ENCODE data around the gene PHYH. TPM values are rescaled to one million over a fixed set of nuclear protein-coding genes. Genes with fewer than 3 reads are reported as not detected.

PHYH gene
- total and polyA plus RNA-seq, 2 of the 4 experiments (the other 2 are of a cell fraction): 10.9 to 13.4 TPM

DNA sequence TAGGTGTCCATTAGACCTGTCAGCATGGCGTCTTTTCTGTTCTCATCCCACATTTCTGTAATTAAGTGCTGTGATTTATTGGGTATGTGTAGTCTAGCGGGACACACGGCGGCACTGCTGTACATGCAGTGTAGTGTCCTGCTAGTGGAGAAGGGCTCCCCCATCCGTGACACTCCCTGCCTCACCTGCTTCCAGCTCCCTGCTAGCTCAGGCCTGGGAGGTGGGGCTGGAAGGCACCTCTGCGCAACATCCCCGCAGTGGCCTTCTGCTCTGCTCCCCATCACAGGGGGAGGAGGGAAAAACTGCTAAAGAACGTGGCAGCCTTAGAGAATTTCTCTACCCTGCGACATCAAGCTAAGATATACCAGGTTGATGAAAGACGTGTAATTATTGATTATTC lies 28.7 kb upstream of the PHYH start:
- Histone ChIP-seq H3K4me1 (ENCODE audit: control insufficient read depth, insufficient read depth, low read length) (no peaks in the 10 kb centered on the region), H3K23ac (ENCODE audit: low read depth, low read length) (no peak overlapping the region), H3K9ac (ENCODE audit: low read depth, low read length) (no peak overlapping the region), H3K9me3 (ENCODE audit: control insufficient read depth, insufficient read depth, low read length) (no peaks in the 10 kb centered on the region), H3K18ac (ENCODE audit: low read depth, low read length) (no peak overlapping the region), H2AK9ac (replicated peaks; ENCODE audit: low read depth, low read length, poor library complexity) (peak overlapping the region; percentile 15), H3K4me3 (ENCODE audit: insufficient read depth, low read depth, low read length) (no peak overlapping the region), H2BK15ac (ENCODE audit: low read depth, low read length) (no peak overlapping the region), H4K5ac (ENCODE audit: low read depth, low read length) (no peak overlapping the region), H2AK5ac (ENCODE audit: low read depth, low read length) (no peak overlapping the region), H3K36me3 (ENCODE audit: control insufficient read depth, insufficient read depth, low read length) (peaks cover 50% of the 10 kb centered on the region), H3K27ac (ENCODE audit: insufficient read depth, low read length) (no peak overlapping the region), H3K79me1 (ENCODE audit: low read depth in 1 of 2, low read length in 2 of 2) (peaks cover 2 to 13% of the 10 kb centered on the region in 2 experiments; a peak in 1 of 4 replicates), H3K56ac (ENCODE audit: extremely low read depth, insufficient read depth, low read length) (no peak overlapping the region), H4K8ac (ENCODE audit: low read depth in 2 of 2, low read length in 2 of 2) (no peak overlapping the region), H3K4me2 (ENCODE audit: low read depth, low read length) (no peak overlapping the region), H4K91ac (ENCODE audit: insufficient read depth, low read depth, low read length) (no peak overlapping the region), H3K4ac (ENCODE audit: low read depth, low read length) (no peak overlapping the region), H2BK5ac (ENCODE audit: low read depth, low read length, poor library complexity, severe bottlenecking) (no peak overlapping the region), H3K14ac (replicated peaks; ENCODE audit: low read depth, low read length) (no peak overlapping the region), H3K9me1 (ENCODE audit: insufficient read depth, low read length) (no peaks in the 10 kb centered on the region), H3K27me3 (ENCODE audit: control insufficient read depth, insufficient read depth, low read length) (no peaks in the 10 kb centered on the region), H2BK120ac (ENCODE audit: low read depth, low read length) (no peak overlapping the region), H4K20me1 (ENCODE audit: insufficient read depth, low read length) (no peaks in the 10 kb centered on the region), H2BK20ac (ENCODE audit: low read depth, low read length) (no peak overlapping the region), H2AFZ (replicated peaks; ENCODE audit: low read length, poor library complexity) (no peak overlapping the region)
- in situ Hi-C loops (cut with MboI; ENCODE audit: low sequenced_read_pairs) (no loop called here), intact Hi-C loops (cut with micrococcal nuclease) (no loop called here), dilution Hi-C loops (cut with HindIII; ENCODE audit: low sequenced_read_pairs, unreplicated experiment) (no loop called here)
- no TSS peak for BruUV-seq (replicated peaks)
- ATAC-seq (ENCODE audit: low read depth): no peak
- WGBS, 2 experiments (ENCODE audit: extremely low coverage in 2 of 2, insufficient read length in 1 of 2): no CpG with 5 or more reads among the region's 10 CpGs
- CTCF ChIA-PET: no interaction called here
- TF ChIP-seq RAD21 (IDR thresholded peaks at IDR 0.05; ENCODE audit: low read length): no peak
- TF ChIP-seq, protein P1, sequence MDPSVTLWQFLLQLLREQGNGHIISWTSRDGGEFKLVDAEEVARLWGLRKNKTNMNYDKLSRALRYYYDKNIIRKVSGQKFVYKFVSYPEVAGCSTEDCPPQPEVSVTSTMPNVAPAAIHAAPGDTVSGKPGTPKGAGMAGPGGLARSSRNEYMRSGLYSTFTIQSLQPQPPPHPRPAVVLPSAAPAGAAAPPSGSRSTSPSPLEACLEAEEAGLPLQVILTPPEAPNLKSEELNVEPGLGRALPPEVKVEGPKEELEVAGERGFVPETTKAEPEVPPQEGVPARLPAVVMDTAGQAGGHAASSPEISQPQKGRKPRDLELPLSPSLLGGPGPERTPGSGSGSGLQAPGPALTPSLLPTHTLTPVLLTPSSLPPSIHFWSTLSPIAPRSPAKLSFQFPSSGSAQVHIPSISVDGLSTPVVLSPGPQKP (IDR thresholded peaks at IDR 0.05; ENCODE audit: borderline replicate concordance, low read depth, low read length): no peak
- no peak for TF ChIP-seq SMC3 (IDR thresholded peaks at IDR 0.05; ENCODE audit: low read depth, low read length)
- TF ChIP-seq, protein P2, sequence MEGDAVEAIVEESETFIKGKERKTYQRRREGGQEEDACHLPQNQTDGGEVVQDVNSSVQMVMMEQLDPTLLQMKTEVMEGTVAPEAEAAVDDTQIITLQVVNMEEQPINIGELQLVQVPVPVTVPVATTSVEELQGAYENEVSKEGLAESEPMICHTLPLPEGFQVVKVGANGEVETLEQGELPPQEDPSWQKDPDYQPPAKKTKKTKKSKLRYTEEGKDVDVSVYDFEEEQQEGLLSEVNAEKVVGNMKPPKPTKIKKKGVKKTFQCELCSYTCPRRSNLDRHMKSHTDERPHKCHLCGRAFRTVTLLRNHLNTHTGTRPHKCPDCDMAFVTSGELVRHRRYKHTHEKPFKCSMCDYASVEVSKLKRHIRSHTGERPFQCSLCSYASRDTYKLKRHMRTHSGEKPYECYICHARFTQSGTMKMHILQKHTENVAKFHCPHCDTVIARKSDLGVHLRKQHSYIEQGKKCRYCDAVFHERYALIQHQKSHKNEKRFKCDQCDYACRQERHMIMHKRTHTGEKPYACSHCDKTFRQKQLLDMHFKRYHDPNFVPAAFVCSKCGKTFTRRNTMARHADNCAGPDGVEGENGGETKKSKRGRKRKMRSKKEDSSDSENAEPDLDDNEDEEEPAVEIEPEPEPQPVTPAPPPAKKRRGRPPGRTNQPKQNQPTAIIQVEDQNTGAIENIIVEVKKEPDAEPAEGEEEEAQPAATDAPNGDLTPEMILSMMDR (conservative IDR thresholded peaks at IDR 0.05; ENCODE audit: low read depth, low read length): no peak
- TF ChIP-seq FOS (IDR thresholded peaks at IDR 0.05; ENCODE audit: low read depth, low read length): no peak
- no peak for TF ChIP-seq MAFK (IDR thresholded peaks at IDR 0.05; ENCODE audit: low read depth, low read length)
- no peak for TF ChIP-seq MAZ (IDR thresholded peaks at IDR 0.05; ENCODE audit: borderline replicate concordance, low read depth, low read length)
- TF ChIP-seq, protein P3, sequence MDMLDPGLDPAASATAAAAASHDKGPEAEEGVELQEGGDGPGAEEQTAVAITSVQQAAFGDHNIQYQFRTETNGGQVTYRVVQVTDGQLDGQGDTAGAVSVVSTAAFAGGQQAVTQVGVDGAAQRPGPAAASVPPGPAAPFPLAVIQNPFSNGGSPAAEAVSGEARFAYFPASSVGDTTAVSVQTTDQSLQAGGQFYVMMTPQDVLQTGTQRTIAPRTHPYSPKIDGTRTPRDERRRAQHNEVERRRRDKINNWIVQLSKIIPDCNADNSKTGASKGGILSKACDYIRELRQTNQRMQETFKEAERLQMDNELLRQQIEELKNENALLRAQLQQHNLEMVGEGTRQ (IDR thresholded peaks at IDR 0.05; ENCODE audit: low read depth, low read length): no peak
- no peak for TF ChIP-seq NFE2L2 (IDR thresholded peaks at IDR 0.05; ENCODE audit: low read depth, low read length)
- TF ChIP-seq BHLHE40 (IDR thresholded peaks at IDR 0.05; ENCODE audit: low read depth, low read length): no peak
- no peak for TF ChIP-seq MXI1 (IDR thresholded peaks at IDR 0.05; ENCODE audit: borderline replicate concordance, low read depth, low read length)
- POLR2A ChIA-PET (ENCODE audit: unreplicated experiment): no interaction called here
- no peak for DNase-seq
